DMS 273 (cell line): Measurements from ENCODE around the gene EFNA3.

Experiments
- DNase-seq: peaks from one replicate; lab custom pipeline; 2025; ENCODE audit not compliant: unreplicated experiment; lab: John Stamatoyannopoulos, UW

Gene EFNA3

GRCh38 chr1:155048449-155049334 lies 29.9 kb upstream of the EFNA3 start:
- no peak for DNase-seq

DNA sequence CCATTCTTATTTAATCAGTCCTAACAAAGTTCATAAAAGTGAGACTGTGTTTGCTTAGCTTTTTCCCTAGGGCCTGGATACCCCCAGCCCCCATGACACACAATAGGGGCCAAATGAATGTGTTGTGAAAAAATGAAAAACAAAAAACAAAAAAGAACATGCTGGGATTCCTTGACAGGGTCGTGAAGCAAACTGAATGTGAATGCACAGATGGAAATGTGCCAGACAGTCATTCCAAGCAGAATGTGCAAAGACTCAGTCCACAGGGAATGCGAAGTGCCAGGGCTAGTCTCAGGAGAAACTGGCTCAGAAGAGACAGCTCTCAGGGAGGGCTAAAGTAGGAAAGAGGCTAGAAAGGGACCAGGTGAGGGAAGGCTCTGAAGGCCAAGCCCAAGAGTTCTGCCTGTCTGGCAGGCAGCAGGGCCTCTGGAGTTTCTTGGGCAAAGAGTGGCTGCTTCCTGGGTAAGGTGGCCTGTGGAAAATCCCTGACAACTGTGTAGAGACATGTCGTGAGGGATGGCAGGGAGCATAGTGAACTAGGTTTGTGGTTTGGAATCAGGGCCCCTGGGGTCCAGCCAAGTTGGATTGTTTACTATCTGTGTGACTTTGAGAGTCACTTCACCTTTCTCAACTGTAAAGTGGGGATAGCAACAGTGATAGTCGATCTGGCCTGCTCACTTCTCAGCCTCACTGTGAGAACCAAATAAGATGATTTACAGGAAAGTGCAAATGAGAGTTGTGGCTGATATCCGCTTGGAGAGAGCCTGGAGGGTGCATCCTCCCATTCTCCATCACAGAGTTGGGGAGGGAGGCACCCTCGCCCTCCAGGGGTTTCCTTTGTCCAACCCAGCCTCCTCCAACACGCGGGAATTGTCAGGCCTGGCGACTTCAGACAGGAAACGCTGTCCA lies 28.7 kb upstream of the EFNA3 start:
- DNase-seq = peak; percentile 59

DNA sequence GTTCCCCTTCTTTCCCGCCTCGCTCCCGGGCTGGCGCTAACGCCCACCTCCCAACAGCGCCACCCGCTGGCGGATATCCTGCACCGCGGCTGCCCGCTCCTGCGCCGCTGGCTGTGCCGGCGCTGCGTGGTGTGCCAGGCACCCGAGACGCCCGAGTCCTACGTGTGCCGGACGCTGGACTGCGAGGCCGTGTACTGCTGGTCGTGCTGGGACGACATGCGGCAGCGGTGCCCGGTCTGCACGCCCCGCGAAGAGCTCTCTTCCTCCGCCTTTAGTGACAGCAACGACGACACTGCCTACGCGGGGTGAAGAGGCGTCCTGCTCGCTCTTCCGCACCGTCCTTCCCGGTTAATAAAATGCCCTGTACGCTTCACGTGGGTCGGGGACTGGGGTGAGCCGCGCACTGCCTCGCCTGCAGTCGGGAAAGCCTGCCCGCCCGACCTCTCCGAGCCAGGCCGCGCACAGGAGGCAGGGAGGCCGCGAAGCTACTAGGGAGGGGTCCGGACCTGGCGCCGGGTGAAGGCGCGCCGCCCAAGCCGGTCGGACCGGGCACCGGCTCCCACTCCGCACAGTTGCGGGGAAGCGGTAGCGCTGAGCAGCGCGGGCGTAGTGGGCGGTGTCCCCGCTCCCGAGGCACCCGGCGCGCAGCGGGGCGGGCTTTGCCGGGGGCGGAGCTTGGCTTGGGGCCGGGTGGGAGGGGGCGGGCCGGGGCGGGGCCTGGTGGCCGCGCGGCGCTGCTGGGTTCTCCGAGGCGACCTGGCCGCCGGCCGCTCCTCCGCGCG lies 27.9 kb upstream of the EFNA3 start, which contains the start of gene ADAM15:
Gene ADAM15, plus strand, starts transcription at position 757 of the 782 bp plus-strand sequence. CDS start 71 bp downstream, outside the sequence.
- DNase-seq = peak; percentile 90

DNA sequence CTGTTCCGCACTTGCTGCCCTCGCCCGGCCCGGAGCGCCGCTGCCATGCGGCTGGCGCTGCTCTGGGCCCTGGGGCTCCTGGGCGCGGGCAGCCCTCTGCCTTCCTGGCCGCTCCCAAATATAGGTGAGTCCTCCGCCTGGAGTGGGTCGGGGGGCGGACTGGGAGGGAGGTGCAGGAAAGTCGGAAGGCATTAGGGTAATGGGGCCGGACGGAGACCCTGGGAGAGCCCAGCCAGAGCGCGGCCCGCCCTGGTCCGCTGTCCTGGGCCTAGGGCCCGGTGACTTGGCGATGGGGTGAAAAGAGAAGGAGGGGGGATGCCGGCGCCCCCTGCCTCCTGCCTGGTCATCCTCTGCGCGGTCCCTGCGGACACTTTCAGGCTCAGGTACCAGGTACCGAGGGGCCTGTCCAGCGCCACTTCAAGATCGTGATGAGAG lies 27.3 kb upstream of the EFNA3 start:
- no peak for DNase-seq

DNA sequence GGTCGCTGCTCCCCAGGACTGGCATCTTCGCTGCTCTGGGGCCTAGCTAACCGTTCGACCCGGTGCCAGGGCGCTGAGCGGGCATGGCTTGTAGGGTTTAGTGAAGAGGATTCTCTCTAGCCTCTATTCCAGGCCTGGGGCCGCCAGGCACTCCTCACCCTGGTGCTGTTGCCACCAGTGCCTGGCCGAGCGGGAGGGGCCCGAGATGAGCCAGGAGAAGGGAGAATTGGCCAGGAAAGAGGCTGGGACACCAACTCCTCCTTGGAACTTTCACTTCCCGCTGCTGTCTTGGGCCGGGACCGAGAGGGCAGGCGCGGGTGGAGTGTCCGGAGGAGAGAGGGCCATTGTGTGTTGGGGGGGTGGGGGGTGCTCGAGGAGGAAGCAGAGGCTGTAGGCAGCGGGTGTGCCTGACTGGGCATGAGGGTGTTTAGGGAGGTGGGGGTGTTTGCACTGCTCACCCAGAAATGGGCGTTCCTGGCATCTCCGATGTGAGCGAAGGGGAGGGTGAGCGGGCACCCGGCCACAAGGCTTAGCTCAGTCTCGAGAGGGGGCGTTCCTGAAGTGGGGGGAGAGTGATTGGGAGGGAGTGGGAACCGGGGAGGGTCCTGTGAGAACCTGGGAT lies 26.7 kb upstream of the EFNA3 start:
- peak; percentile 69 for DNase-seq

- DNase-seq = no peak
These were observed 25.9 kb upstream of the EFNA3 start for GRCh38 chr1:155052439-155053395.

GRCh38 chr1:155053531-155054105 lies 25.0 kb upstream of the EFNA3 start:
- DNase-seq = no peak

- no peak for DNase-seq
These were observed 21.5 kb upstream of the EFNA3 start for GRCh38 chr1:155057104-155057503.

DNA sequence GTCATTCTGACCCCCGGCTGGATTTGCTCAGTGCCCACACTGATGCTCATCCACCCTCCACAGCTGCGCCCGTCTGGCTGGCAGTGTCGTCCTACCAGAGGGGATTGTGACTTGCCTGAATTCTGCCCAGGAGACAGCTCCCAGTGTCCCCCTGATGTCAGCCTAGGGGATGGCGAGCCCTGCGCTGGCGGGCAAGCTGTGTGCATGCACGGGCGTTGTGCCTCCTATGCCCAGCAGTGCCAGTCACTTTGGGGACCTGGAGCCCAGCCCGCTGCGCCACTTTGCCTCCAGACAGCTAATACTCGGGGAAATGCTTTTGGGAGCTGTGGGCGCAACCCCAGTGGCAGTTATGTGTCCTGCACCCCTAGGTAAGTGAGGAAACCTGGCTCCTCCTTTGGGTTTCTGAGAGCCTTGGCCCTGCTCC lies 20.8 kb upstream of the EFNA3 start:
- no peak for DNase-seq

DNA sequence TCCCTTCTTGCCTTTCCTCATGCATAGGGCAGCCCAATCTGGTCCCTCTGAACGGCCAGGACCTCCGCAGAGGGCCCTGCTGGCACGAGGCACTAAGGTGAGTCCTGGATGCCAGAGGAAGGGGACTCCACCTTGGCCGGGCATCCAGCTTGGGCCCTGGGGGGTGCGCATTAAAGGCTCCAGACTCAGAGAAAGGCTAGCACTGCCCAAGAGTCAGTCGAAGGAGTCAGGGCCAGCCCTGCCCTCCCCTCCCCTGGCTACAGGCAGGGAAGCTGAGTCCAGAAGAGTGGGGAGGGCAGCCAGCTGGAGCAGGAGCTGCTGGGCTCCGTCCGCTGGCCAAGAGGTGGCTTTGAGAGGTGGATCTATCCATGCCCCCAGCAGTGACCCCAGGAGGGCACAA lies 17.9 kb upstream of the EFNA3 start:
- DNase-seq = no peak

GRCh38 chr1:155061381-155062150 lies 17.1 kb upstream of the EFNA3 start:
- peak; percentile 96 for DNase-seq

DNA sequence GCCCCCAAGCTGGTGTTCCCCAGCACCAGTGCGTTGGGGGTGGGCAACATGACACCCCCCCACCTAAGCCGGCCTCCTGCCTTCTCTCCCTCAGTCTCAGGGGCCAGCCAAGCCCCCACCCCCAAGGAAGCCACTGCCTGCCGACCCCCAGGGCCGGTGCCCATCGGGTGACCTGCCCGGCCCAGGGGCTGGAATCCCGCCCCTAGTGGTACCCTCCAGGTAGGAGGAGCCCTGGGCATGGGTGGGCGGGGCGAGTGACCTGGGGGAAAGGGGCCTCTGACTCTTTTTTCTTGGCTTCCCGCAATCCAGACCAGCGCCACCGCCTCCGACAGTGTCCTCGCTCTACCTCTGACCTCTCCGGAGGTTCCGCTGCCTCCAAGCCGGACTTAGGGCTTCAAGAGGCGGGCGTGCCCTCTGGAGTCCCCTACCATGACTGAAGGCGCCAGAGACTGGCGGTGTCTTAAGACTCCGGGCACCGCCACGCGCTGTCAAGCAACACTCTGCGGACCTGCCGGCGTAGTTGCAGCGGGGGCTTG lies 16.4 kb upstream of the EFNA3 start:
- DNase-seq = peak; percentile 60

DNA sequence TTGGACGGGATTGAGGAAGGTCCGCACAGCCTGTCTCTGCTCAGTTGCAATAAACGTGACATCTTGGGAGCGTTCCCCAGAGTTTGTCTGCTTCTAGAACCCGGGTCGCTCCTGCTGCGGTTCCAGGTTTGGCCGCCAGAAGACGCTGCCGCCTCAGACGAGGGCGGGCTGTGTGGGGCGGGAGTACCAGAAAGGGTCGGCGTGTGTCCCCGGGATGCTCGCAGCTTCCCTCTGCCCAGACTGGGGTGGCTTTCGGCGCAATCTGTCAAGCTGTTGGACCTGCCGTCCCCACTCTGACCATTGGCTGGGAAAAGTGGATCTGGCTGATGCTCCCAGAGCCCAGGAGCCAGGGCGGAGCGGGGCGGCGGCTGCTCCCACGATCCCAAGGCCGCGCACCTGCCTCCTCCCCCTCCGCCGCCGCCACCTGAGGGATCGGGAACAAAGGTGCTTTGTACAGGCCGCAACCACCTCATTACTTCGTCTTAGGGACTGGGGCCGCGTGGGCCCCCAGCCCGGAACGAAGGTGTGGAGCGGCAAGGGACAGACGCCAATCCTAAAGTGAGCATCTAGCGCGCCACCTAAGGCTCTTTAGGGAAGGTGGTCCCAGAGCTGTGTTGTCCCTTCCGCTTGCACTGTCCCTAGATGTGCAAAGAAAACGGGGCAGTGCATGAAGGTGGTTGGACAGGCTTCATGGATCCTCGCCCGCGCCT lies 15.8 kb upstream of the EFNA3 start:
- peak; percentile 90 for DNase-seq

DNA sequence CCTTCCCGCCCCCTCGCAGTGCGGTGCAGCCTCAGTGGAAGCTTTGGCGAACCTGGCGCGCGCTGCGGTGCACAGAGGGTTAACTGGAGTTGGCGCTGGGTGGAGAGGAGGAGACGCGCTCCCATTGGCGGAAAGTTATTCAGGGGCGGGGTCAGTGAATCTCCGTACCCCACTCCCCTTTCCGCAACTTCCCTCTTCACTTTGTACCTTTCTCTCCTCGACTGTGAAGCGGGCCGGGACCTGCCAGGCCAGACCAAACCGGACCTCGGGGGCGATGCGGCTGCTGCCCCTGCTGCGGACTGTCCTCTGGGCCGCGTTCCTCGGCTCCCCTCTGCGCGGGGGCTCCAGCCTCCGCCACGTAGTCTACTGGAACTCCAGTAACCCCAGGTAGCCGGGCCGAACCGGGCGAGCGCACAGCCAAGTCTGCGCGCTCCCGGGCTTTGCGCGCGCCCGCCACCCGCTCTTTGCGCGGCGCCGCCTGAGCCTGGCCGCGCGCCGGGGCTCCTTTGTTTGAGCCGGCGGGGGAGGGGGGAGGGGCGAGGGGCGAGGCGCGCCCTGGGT lies 15.0 kb upstream of the EFNA3 start, which contains the start of gene EFNA4:
Gene EFNA4, plus strand, starts transcription at position 191 of the 561 bp plus-strand sequence. Its CDS starts 84 bp downstream, at position 275.
- peak; percentile 94 for DNase-seq

GRCh38 chr1:155064111-155064831 lies 14.4 kb upstream of the EFNA3 start:
- peak; percentile 82 for DNase-seq

- DNase-seq = no peak
These were observed 13.7 kb upstream of the EFNA3 start for GRCh38 chr1:155064832-155065429.
